HepG2 (cell line): ENCODE results near the gene ARL4D. TPM values are rescaled to one million over a fixed set of nuclear protein-coding genes. Genes with fewer than 3 reads are reported as not detected.

ENCODE experiments used
- CSRNP1 ChIP-seq: sonication (generic); formaldehyde crosslinking; IDR thresholded peaks from 2 replicates; pipeline ENCODE4 v1.8.1; 2023; ENCODE audit warnings: mild to moderate bottlenecking, missing genetic modification reagents
- CSRNP2 ChIP-seq: sonication (generic); formaldehyde crosslinking; conservative IDR thresholded peaks from 2 replicates; pipeline ENCODE4 v1.8.0; 2022; ENCODE audit warnings: low read depth, missing genetic modification reagents
- ERF ChIP-seq: IDR thresholded peaks from 2 replicates; pipeline ENCODE4 v1.6.1; 2018; ENCODE audit warnings: missing biosample characterization, missing genetic modification reagents
- HMG20A ChIP-seq: IDR thresholded peaks from 2 replicates; pipeline ENCODE4 v1.6.1; 2016; ENCODE audit warnings: borderline replicate concordance
- MZF1 ChIP-seq: sonication (generic); formaldehyde crosslinking; IDR thresholded peaks from 2 replicates; pipeline ENCODE4 v1.8.1; 2023; ENCODE audit warnings: mild to moderate bottlenecking, missing genetic modification reagents, borderline replicate concordance
- NCOA2 ChIP-seq: sonication (generic); formaldehyde crosslinking; IDR thresholded peaks from 2 replicates; pipeline ENCODE4 v1.8.0; 2022; ENCODE audit warnings: inconsistent platforms
- NFATC3 ChIP-seq: sonication (generic); formaldehyde crosslinking; IDR thresholded peaks from 2 replicates; pipeline ENCODE4 v1.5.1; 2020; ENCODE audit warnings: mild to moderate bottlenecking, missing genetic modification reagents
- PBX2 ChIP-seq: IDR thresholded peaks from 2 replicates; pipeline ENCODE4 v1.6.1; 2016; ENCODE audit warnings: control low read depth
- THAP11 ChIP-seq: IDR thresholded peaks from 2 replicates; pipeline ENCODE4 v1.6.1; 2016; ENCODE audit warnings: missing biosample characterization, missing genetic modification reagents
- TIGD3 ChIP-seq: sonication (generic); formaldehyde crosslinking; IDR thresholded peaks from 2 replicates; pipeline ENCODE4 v1.5.1; 2020; ENCODE audit warnings: mild to moderate bottlenecking, missing genetic modification reagents, borderline replicate concordance
- YY1 ChIP-seq: IDR thresholded peaks from 2 replicates; pipeline ENCODE4 v1.6.1; 2011; ENCODE audit warnings: low read length, low read depth, moderate library complexity, mild to moderate bottlenecking; ENCODE audit not compliant: insufficient read depth, insufficient replicate concordance
- ZNF225 ChIP-seq: sonication (generic); formaldehyde crosslinking; IDR thresholded peaks from 2 replicates; pipeline ENCODE4 v1.4.0; 2020; ENCODE audit warnings: mild to moderate bottlenecking, missing genetic modification reagents
- ZNF281 ChIP-seq: sonication (generic); formaldehyde crosslinking; IDR thresholded peaks from 2 replicates; pipeline ENCODE4 v1.4.0; 2020; ENCODE audit warnings: missing genetic modification reagents, borderline replicate concordance
- ZNF556 ChIP-seq: sonication (generic); formaldehyde crosslinking; IDR thresholded peaks from 2 replicates; pipeline ENCODE4 v1.4.0; 2020; ENCODE audit warnings: mild to moderate bottlenecking, missing genetic modification reagents, borderline replicate concordance
- ZNF580 ChIP-seq: IDR thresholded peaks from 2 replicates; pipeline ENCODE4 v1.6.1; 2016; ENCODE audit warnings: low read depth, borderline replicate concordance
- ZNF670 ChIP-seq: sonication (generic); formaldehyde crosslinking; IDR thresholded peaks from 2 replicates; pipeline ENCODE4 v1.8.0; 2022; ENCODE audit warnings: mild to moderate bottlenecking, missing genetic modification reagents, borderline replicate concordance
- ZNF713 ChIP-seq: sonication (generic); formaldehyde crosslinking; IDR thresholded peaks from 2 replicates; pipeline ENCODE4 v1.4.0; 2020; ENCODE audit warnings: mild to moderate bottlenecking, missing genetic modification reagents
- ZNF816 ChIP-seq: sonication (generic); formaldehyde crosslinking; IDR thresholded peaks from 2 replicates; pipeline ENCODE4 v1.8.0; 2022; ENCODE audit warnings: missing genetic modification reagents, mild to moderate bottlenecking, borderline replicate concordance
- polyA plus RNA-seq, 8 experiments: library from polyadenylated mRNA; depleted of rRNA in 3 of 8; stranded (reverse) in 7 of 8; unstranded in 1 of 8; fragments of >200 nt; fragmentation: Illumina TruSeq in 4 of 8; extraction: Trizol in 4 of 8; gene quantifications; 2 replicates each; pipeline versions ENCODE4 v1.2.1 to v1.2.3, GENCODE V29; 2011 to 2016; ENCODE audit warnings: low read depth in 4 of 8, missing spikeins in 1 of 8, mixed read lengths in 1 of 8; ENCODE audit not compliant: insufficient read depth in 1 of 8
- total RNA-seq, 5 experiments: library from RNA; depleted of rRNA; stranded (reverse); fragments of >200 nt; fragmentation: Illumina TruSeq; extraction: Trizol; gene quantifications; 2 replicates each; pipeline ENCODE4 v1.2.3, GENCODE V29; 2016; ENCODE audit warnings: low read depth in 1 of 5

ARL4D gene
- total and polyA plus RNA-seq, 2 of the 13 experiments (the other 11 are each of a cell fraction or from before 2014, with no cell fraction given) = 9.0 to 25.9 TPM

- 0 out of 2 replicates have a peak, but pooled peaks have one; percentile 35 for TF ChIP-seq ZNF556
- TF ChIP-seq CSRNP1 (CRISPR knock-in tag) = 0 out of 2 replicates have a peak, but pooled peaks have one; percentile 17
- 0 out of 2 replicates have a peak, but pooled peaks have one; percentile 24 for TF ChIP-seq ERF (CRISPR knock-in tag)
- TF ChIP-seq TIGD3 (CRISPR knock-in tag) = 0 out of 2 replicates have a peak, but pooled peaks have one; percentile 14
- 0 out of 2 replicates have a peak, but pooled peaks have one; percentile 8 for TF ChIP-seq NCOA2 (CRISPR knock-in tag)
- no peak for TF ChIP-seq ZNF713 (CRISPR knock-in tag)
- TF ChIP-seq NFATC3 (CRISPR knock-in tag) = peak; percentile 88; the same call in 1 of the 2 replicates
- peak; percentile 11; the same call in 1 of the 2 replicates for TF ChIP-seq ZNF281 (CRISPR knock-in tag)
- peak; percentile 21; the same call in 1 of the 2 replicates for TF ChIP-seq ZNF225 (CRISPR knock-in tag)
- 0 out of 2 replicates have a peak, but pooled peaks have one; percentile 10 for TF ChIP-seq PBX2
- TF ChIP-seq ZNF580 = peak; percentile 51; the same call in 1 of the 2 replicates
- TF ChIP-seq HMG20A = no peak
- no peak for TF ChIP-seq CSRNP2 (CRISPR knock-in tag)
- TF ChIP-seq YY1 = peak; percentile 29
- TF ChIP-seq MZF1 (CRISPR knock-in tag) = no peak
- peak; percentile 27; the same call in 1 of the 2 replicates for TF ChIP-seq THAP11
- 0 out of 2 replicates have a peak, but pooled peaks have one; percentile 15 for TF ChIP-seq ZNF670
- 0 out of 2 replicates have a peak, but pooled peaks have one; percentile 41 for TF ChIP-seq ZNF816
These were observed 9.5 kb upstream of the ARL4D start (continued) for GRCh38 chr17:43389046-43389947.
